Esophagus muscularis mucosa (tissue), 2 donors: ENCODE results near the gene LRRC75B.

Experiments used
- POLR2A ChIP-seq: fragments of 450-650 bp; IDR thresholded peaks from one replicate; pipeline ENCODE4 v1.6.1; 2017; ENCODE audit warnings: antibody characterized with exemption, moderate library complexity, mild to moderate bottlenecking, low read depth
- POLR2AphosphoS5 ChIP-seq, 2 donors: sonication (generic); formaldehyde crosslinking; IDR thresholded peaks; one replicate each; pipeline ENCODE4 v1.6.1; 2017; ENCODE audit warnings: antibody characterized with exemption in 2 of 2

DNA sequence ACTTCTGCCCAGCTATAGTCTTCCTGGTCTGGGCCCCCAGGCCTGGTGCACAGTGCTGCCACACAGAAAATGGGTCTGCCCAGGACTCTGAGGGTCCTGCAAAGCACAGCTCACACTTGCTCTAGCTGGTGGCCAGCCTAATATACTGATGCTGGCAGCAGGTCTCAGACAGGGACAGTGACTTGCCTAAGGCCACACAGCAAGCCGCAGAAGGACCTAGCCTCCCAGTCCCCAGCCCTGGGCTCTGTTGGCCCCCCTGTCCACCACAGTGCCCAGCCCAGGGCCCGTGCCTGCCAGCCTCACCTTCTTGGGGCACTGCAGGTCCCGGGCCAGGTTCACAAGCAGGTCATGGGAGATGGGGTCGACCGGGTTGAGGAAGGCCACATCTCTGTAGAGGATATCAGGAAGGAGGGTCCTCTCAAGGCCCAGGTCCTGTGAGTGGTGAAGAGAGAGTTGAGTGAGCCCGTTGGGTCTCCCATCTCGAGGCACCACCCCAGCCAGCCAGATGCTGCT is 3.3 kb downstream of the LRRC75B start:
- TF ChIP-seq POLR2AphosphoS5 (IDR thresholded peaks at IDR 0.05) (no peak), POLR2A (no peak)
